ENCODE data around the gene TRIM68. TPM values are rescaled to one million over a fixed set of nuclear protein-coding genes. Genes with fewer than 3 reads are reported as not detected.

Gene TRIM68
- total RNA-seq, 1 donor from 2014 or later: 7.9 TPM

DNA sequence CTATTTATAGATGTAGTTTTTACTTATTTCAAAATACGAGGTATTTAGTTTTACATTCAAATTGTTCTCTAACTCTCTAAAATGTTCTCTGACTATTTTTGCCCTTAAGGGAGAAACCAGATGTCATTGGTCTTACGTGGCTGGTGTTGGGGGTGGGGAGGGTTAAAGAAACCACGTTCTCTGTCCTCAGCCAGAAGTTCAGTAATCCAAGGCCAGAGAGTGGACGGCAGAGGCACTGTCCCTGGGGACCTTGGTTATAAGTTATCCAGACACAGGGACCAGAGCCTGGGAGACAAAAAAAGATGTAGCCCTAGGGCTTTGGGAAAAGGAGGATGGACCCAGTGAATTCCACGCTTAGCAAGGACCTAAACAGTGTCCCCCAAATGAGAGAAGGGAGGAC is 35.0 kb upstream of the TRIM68 start:
- H3K4me3 ChIP-seq (ENCODE audit: low read depth, low read length): no peak overlapping the region
- TF ChIP-seq, protein P1, sequence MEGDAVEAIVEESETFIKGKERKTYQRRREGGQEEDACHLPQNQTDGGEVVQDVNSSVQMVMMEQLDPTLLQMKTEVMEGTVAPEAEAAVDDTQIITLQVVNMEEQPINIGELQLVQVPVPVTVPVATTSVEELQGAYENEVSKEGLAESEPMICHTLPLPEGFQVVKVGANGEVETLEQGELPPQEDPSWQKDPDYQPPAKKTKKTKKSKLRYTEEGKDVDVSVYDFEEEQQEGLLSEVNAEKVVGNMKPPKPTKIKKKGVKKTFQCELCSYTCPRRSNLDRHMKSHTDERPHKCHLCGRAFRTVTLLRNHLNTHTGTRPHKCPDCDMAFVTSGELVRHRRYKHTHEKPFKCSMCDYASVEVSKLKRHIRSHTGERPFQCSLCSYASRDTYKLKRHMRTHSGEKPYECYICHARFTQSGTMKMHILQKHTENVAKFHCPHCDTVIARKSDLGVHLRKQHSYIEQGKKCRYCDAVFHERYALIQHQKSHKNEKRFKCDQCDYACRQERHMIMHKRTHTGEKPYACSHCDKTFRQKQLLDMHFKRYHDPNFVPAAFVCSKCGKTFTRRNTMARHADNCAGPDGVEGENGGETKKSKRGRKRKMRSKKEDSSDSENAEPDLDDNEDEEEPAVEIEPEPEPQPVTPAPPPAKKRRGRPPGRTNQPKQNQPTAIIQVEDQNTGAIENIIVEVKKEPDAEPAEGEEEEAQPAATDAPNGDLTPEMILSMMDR (conservative IDR thresholded peaks at IDR 0.05; ENCODE audit: low read depth, low read length): no peak
- no peak for DNase-seq (ENCODE audit: low read depth)

- H3K4me3 ChIP-seq (ENCODE audit: low read depth, low read length): no peak overlapping the region
- no peak for DNase-seq (ENCODE audit: low read depth)
Observed at GRCh38 chr11:4642043-4642442, 34.0 kb upstream of the TRIM68 start.

GRCh38 chr11:4641501-4641900 is 33.5 kb upstream of the TRIM68 start:
- TF ChIP-seq, protein P1 (conservative IDR thresholded peaks at IDR 0.05; ENCODE audit: low read depth, low read length): no peak
- no peak for DNase-seq (ENCODE audit: low read depth)
- no peak overlapping the region for H3K4me3 ChIP-seq (ENCODE audit: low read depth, low read length)

More at GRCh38 chr11:4642043-4642442, 34.0 kb upstream of the TRIM68 start:
- TF ChIP-seq, protein P1 (conservative IDR thresholded peaks at IDR 0.05; ENCODE audit: low read depth, low read length): no peak

GRCh38 chr11:4639931-4640330 is 31.9 kb upstream of the TRIM68 start:
- TF ChIP-seq, protein P1 (conservative IDR thresholded peaks at IDR 0.05; ENCODE audit: low read depth, low read length): no peak
- no peak for DNase-seq (ENCODE audit: low read depth)
- H3K4me3 ChIP-seq (ENCODE audit: low read depth, low read length): no peak overlapping the region

GRCh38 chr11:4637662-4638047 is 29.6 kb upstream of the TRIM68 start:
- DNase-seq (ENCODE audit: low read depth): no peak
- H3K4me3 ChIP-seq (ENCODE audit: low read depth, low read length): no peak overlapping the region
- TF ChIP-seq, protein P1 (conservative IDR thresholded peaks at IDR 0.05; ENCODE audit: low read depth, low read length): no peak

GRCh38 chr11:4636962-4637661 is 29.1 kb upstream of the TRIM68 start, which contains the start of gene OR51D1:
OR51D1 (plus strand) TSS chr11:4637477; CDS start chr11:4639791, 2,314 bp downstream.
- peak within 1 kb of the TSS; percentile 20 for H3K4me3 ChIP-seq (ENCODE audit: low read depth, low read length)
- peak; percentile 2 for DNase-seq (ENCODE audit: low read depth)
- TF ChIP-seq, protein P1 (conservative IDR thresholded peaks at IDR 0.05; ENCODE audit: low read depth, low read length): peak; percentile 96

DNA sequence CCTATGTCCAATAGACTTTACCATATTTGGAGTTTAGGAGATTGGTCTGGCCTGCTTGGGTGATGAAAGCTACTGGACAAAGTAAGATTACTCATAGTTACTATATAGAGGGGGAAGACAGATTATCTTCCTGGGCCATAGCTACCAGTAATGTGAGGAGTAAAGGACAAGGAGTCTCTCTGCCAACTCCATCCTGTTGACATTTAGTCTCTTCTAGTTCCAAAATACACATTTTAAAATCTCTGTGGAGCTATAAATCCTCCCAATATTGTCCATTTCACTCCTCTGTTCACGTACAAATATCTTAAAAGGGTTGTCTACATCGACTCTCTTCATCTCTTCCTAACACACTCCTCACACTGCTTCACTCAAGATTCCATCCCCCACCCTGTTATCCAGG is 28.1 kb upstream of the TRIM68 start:
- TF ChIP-seq, protein P1 (conservative IDR thresholded peaks at IDR 0.05; ENCODE audit: low read depth, low read length): no peak
- no peak for DNase-seq (ENCODE audit: low read depth)
- H3K4me3 ChIP-seq (ENCODE audit: low read depth, low read length): no peak overlapping the region

Data from epithelial cell of proximal tubule (primary cell).